ENCODE measurements around the gene IRF6.

IRF6 gene

GRCh38 chr1:209805875-209806760, at the start of gene IRF6:
Gene IRF6, minus strand, starts transcription at chr1:209806142. Its CDS starts 4,729 bp downstream, at chr1:209801413.
- peak; percentile 48 for DNase-seq (ENCODE audit: low read depth)

- no peak for DNase-seq (ENCODE audit: low read depth)
Observed at GRCh38 chr1:209855623-209856022, 49.7 kb upstream of the IRF6 start.

GRCh38 chr1:209855006-209855405, 49.1 kb upstream of the IRF6 start:
- DNase-seq (ENCODE audit: low read depth) = no peak

GRCh38 chr1:209854196-209854595, 48.3 kb upstream of the IRF6 start:
- DNase-seq (ENCODE audit: low read depth) = no peak

- no peak for DNase-seq (ENCODE audit: low read depth)
Observed at GRCh38 chr1:209853676-209854075, 47.7 kb upstream of the IRF6 start.

- no peak for DNase-seq (ENCODE audit: low read depth)
Observed at GRCh38 chr1:209850342-209850979, 44.5 kb upstream of the IRF6 start.

- DNase-seq (ENCODE audit: low read depth) = no peak
Observed at GRCh38 chr1:209849388-209849787, 43.4 kb upstream of the IRF6 start.

GRCh38 chr1:209845408-209845725, 39.4 kb upstream of the IRF6 start:
- no peak for DNase-seq (ENCODE audit: low read depth)

GRCh38 chr1:209844695-209845407, 38.9 kb upstream of the IRF6 start:
- no peak for DNase-seq (ENCODE audit: low read depth)

- DNase-seq (ENCODE audit: low read depth) = no peak
Observed at GRCh38 chr1:209840611-209841010, 34.7 kb upstream of the IRF6 start.

GRCh38 chr1:209839875-209840546, 34.1 kb upstream of the IRF6 start:
- no peak for DNase-seq (ENCODE audit: low read depth)

GRCh38 chr1:209838537-209838936, 32.6 kb upstream of the IRF6 start:
- no peak for DNase-seq (ENCODE audit: low read depth)

- no peak for DNase-seq (ENCODE audit: low read depth)
Observed at GRCh38 chr1:209837671-209838070, 31.7 kb upstream of the IRF6 start.

- DNase-seq (ENCODE audit: low read depth) = no peak
Observed at GRCh38 chr1:209835782-209836298, 29.9 kb upstream of the IRF6 start.

- DNase-seq (ENCODE audit: low read depth) = no peak
Observed at GRCh38 chr1:209831615-209832014, 25.7 kb upstream of the IRF6 start.

- DNase-seq (ENCODE audit: low read depth) = no peak
Observed at GRCh38 chr1:209830722-209831121, 24.8 kb upstream of the IRF6 start.

- no peak for DNase-seq (ENCODE audit: low read depth)
Observed at GRCh38 chr1:209829716-209830115, 23.8 kb upstream of the IRF6 start.

- DNase-seq (ENCODE audit: low read depth) = peak; percentile 91
Observed at GRCh38 chr1:209827384-209828262, 21.7 kb upstream of the IRF6 start, which contains the start of gene UTP25. Gene UTP25, plus strand, starts transcription at chr1:209827972. Its CDS starts 92 bp downstream, at chr1:209828064.

- DNase-seq (ENCODE audit: low read depth) = no peak
Observed at GRCh38 chr1:209825591-209826434, 19.9 kb upstream of the IRF6 start.
